ENCODE results near the gene MAD1L1.
A peak's percentile ranks its signal among the peaks of the same experiment; 100 is the strongest.

Gene MAD1L1

GRCh38 chr7:2257651-2258050 lies 24.9 kb upstream of the MAD1L1 start:
- DNase-seq: no peak

- no peak for DNase-seq
These were observed 24.4 kb upstream of the MAD1L1 start for GRCh38 chr7:2257046-2257551.

GRCh38 chr7:2256306-2257045 lies 23.7 kb upstream of the MAD1L1 start:
- no peak for DNase-seq

- DNase-seq: peak; percentile 46
These were observed 22.7 kb upstream of the MAD1L1 start for GRCh38 chr7:2255145-2256139.

- no peak for DNase-seq
These were observed 21.8 kb upstream of the MAD1L1 start for GRCh38 chr7:2254429-2255144.

- DNase-seq: no peak
These were observed 20.9 kb upstream of the MAD1L1 start for GRCh38 chr7:2253525-2254244.

- DNase-seq: no peak
These were observed 20.3 kb upstream of the MAD1L1 start for GRCh38 chr7:2253021-2253420.

- no peak for DNase-seq
These were observed 19.4 kb upstream of the MAD1L1 start for GRCh38 chr7:2251841-2252771.

- no peak for DNase-seq
These were observed 18.6 kb upstream of the MAD1L1 start for GRCh38 chr7:2251381-2251780.

GRCh38 chr7:2249744-2250323 lies 17.1 kb upstream of the MAD1L1 start:
- no peak for DNase-seq

GRCh38 chr7:2248984-2249694 lies 16.4 kb upstream of the MAD1L1 start:
- DNase-seq: peak; percentile 72

- DNase-seq: peak; percentile 49
These were observed 14.6 kb upstream of the MAD1L1 start for GRCh38 chr7:2247141-2247995.

- no peak for DNase-seq
These were observed 13.3 kb upstream of the MAD1L1 start for GRCh38 chr7:2245883-2246675.

- no peak for DNase-seq
These were observed 11.8 kb upstream of the MAD1L1 start for GRCh38 chr7:2244404-2244995.

GRCh38 chr7:2243458-2243857 lies 10.7 kb upstream of the MAD1L1 start:
- no peak for DNase-seq

- peak; percentile 38 for DNase-seq
These were observed 10.0 kb upstream of the MAD1L1 start for GRCh38 chr7:2242541-2243429.

Data from activated CD4-positive, alpha-beta T cell treated with anti-CD3 and anti-CD28 coated beads, Interleukin-2, Interleukin-6, amounts not matched to agents 100 ng/mL and 50 ng/mL, durations not matched to agents 16 hours and 8 hours (primary cell).